Adipose tissue (tissue), 3 donors: ENCODE results near the gene COL8A1. TPM values are rescaled to one million over a fixed set of nuclear protein-coding genes. Genes with fewer than 3 reads are reported as not detected.

Experiments
- H3K27ac ChIP-seq: one replicate; pipeline ENCODE4 v1.5.1; 2013; ENCODE audit warnings: low read depth, low read length
- WGBS, 3 donors: extraction: QIAGEN DNeasy Blood & Tissue Kit; methylation state at CpG; one replicate each; pipeline ENCODE4 v1.1.7; 2013; 5-methylcytosine and 5-hydroxymethylcytosine counted together
- polyA plus RNA-seq, 3 donors: library from polyadenylated mRNA; stranded (reverse); fragments of 200-250 nt; gene quantifications; one replicate each; pipeline ENCODE4 v1.2.3, GENCODE V29; 2013
- donor health status: healthy with polysubstance abuse.
- donor health status: Bipolar disorder and iron deficiency.
- donor health status: healthy.

COL8A1 gene
- polyA plus RNA-seq, 3 donors, result 0.60 to 12.7 (median 11.7) TPM

DNA sequence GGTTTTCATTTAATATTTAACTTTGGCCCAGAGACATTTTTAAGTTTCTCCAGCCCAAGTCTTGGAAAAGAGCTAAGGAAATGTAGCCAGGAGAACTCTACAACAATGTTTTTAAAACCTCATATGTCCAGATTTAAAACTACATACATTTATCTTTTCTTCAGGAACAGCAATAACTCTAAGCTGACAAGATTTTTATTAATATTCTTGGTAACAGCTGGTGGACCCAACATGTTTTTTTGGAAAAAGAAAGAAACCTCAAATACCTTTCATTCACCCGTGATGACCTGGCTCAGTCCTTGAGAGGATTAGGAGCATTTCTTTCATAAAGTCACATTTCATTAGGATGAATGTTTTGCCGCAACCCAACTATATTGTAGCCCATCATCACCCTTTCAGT, 128.9 kb downstream of the COL8A1 start:
- no peak overlapping the region for H3K27ac ChIP-seq
- WGBS, 3 donors, result 75 to 85% (median 83%) methylated on average over 2 of the region's 2 CpGs

DNA sequence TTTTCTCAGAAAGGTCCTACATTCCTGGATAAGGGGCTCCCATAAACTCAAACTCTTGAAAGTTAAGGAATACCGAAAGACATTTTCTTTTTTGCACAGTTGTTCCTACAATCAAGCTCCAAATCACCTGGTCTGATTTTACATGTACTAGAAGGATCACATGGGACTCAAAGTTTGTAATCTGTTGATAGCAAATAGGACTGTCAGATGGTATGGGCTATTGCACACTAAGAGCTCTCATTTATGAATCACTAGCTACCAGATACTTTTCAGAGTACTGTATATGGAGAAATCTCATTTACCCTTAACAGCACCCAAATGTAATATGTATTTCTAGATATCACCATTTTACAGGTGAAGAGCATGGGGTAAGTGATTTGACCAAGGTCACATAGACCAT, 129.7 kb downstream of the COL8A1 start:
- no peak overlapping the region for H3K27ac ChIP-seq
- 86 to 100% (median 97%) methylated on average over 1 of the region's 1 CpG for WGBS, 3 donors

GRCh38 chr3:99768808-99769501, 130.6 kb downstream of the COL8A1 start:
- WGBS, 3 donors, result 45 to 85% (median 80%) methylated on average over 2 of the region's 2 CpGs
- H3K27ac ChIP-seq, result no peak overlapping the region

GRCh38 chr3:99772171-99772570, 133.8 kb downstream of the COL8A1 start:
- H3K27ac ChIP-seq, result no peak overlapping the region
- WGBS, 3 donors, result 92 to 95% (median 94%) methylated on average over 3 of the region's 3 CpGs

DNA sequence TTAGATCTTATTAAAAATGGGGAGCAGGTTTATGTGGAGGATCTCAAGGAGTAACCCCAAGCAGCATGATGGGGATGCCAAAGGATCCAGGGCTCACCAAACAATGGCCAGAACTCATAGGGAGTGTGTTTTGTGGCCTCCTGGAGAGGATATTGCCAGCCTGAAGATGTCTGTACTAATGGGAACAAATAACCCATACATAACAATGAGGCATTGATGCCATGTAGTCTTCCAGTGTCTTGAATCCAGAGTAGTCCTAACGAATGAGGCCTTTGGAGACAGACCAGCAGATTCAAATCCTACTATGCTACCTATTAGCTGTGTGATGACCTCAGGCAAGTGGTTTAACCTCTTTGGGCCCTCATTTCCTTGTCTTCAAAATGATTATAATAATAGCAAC, 134.3 kb downstream of the COL8A1 start:
- WGBS, 3 donors, result 64 to 88% (median 85%) methylated on average over 1 of the region's 1 CpG
- H3K27ac ChIP-seq, result no peak overlapping the region

GRCh38 chr3:99774467-99774866, 136.1 kb downstream of the COL8A1 start:
- H3K27ac ChIP-seq, result no peak overlapping the region
- WGBS, 3 donors, result 57 to 66% (median 65%) methylated on average over 2 of the region's 2 CpGs

- WGBS, 3 donors, result 71 to 76% (median 72%) methylated on average over 5 of the region's 5 CpGs
- H3K27ac ChIP-seq, result no peak overlapping the region
Observed at GRCh38 chr3:99776516-99777209, 138.3 kb downstream of the COL8A1 start.

GRCh38 chr3:99777210-99777549, 138.8 kb downstream of the COL8A1 start:
- H3K27ac ChIP-seq, result no peak overlapping the region

GRCh38 chr3:99777708-99778107, 139.3 kb downstream of the COL8A1 start:
- H3K27ac ChIP-seq, result no peak overlapping the region
- WGBS, 3 donors, result 66 to 76% (median 73%) methylated on average over 2 of the region's 2 CpGs

More at GRCh38 chr3:99777210-99777549, 138.8 kb downstream of the COL8A1 start:
- 73 to 82% (median 82%) methylated on average over 2 of the region's 2 CpGs for WGBS, 3 donors

DNA sequence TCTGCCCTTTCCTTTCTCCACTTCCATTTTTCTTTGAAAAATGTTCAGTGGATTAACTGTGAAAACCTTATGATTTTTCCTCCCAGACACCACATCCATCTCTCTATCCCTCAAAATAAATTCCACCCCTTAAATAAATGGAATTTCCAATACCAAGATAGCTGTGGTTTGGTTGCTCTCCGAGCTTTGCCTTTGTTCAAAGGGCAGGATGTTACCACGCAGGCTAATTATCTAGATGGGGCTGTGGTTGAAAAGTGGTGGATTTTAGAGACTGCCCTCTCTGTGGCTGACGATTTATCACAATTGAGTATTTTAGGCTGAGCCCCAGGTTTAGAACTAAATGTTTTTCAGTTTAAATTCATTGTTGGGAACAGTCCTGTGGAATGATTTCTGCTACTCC, 142.4 kb downstream of the COL8A1 start:
- 64 to 67% (median 66%) methylated on average over 3 of the region's 3 CpGs for WGBS, 3 donors
- H3K27ac ChIP-seq, result no peak overlapping the region

- H3K27ac ChIP-seq, result no peak overlapping the region
- 75 to 84% (median 78%) methylated on average over 3 of the region's 3 CpGs for WGBS, 3 donors
Observed at GRCh38 chr3:99781761-99782160, 143.4 kb downstream of the COL8A1 start.

DNA sequence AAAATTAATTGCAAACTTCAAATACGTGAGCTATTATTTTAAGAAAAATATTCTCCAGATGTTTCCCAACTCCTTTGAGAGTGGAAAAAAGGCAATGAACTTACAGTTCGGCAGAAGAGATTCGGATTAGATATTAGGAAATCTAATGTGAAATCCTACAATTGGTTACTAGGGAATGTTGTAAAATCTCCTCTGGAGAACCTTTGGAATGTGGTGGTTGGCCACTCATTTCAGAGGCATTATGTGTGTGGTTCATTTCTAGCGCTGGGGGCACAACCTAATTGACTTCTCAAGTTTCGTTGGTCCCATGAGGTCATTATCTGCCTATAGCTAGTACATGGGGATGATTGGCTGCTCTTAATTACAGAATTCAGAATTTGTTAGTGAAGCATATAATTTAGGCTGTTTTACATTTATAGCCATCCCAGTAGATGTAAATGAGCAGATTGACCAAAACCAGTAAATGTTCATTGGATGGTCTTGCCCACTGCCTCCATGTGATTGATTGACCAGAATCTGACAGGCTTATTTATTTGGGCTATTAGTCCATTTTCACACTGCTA, 144.7 kb downstream of the COL8A1 start:
- WGBS, 3 donors, result 53 to 65% (median 59%) methylated on average over 5 of the region's 5 CpGs
- H3K27ac ChIP-seq, result no peak overlapping the region

DNA sequence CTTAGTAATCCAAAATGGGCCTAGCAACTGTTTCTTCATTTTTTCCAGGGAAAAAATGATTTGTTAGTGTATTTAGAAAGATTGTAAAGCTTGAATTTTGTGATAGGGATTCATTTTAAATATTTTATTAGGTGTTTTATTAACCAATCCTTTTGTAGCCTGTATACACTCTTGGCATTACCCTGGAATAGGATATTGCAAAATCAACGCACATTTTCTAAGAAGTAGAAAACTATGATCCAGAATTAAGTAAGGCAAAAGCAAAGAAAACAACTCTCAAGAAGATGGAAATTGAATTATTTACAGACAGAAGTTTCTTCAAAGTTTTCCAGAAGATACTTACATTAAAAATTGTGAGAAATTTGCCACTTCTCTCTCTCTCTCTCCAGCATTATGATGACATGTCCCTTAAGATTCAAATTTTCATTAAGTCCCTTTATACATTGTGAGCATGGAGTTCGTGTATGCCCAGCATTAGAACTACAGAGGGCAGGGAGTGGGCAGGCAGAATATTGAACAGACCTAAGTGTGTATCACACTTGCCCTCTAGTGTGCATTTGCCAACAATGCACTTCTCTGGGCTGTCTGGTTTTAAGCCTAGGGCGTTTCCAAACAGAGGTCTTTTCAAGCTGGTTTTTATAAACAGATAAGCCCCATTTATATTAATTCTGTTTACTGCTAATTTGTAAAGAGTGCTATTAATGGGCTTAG, 150.8 kb downstream of the COL8A1 start:
- H3K27ac ChIP-seq, result no peak overlapping the region
- WGBS, 3 donors, result 15 to 28% (median 18%) methylated on average over 3 of the region's 3 CpGs

GRCh38 chr3:99794485-99794884, 156.1 kb downstream of the COL8A1 start:
- WGBS, 3 donors, result 89 to 95% (median 91%) methylated on average over 8 of the region's 8 CpGs
- H3K27ac ChIP-seq, result no peak overlapping the region

GRCh38 chr3:99795573-99795972, 157.2 kb downstream of the COL8A1 start:
- H3K27ac ChIP-seq, result no peak overlapping the region
- 91 to 94% (median 92%) methylated on average over 15 of the region's 15 CpGs for WGBS, 3 donors

DNA sequence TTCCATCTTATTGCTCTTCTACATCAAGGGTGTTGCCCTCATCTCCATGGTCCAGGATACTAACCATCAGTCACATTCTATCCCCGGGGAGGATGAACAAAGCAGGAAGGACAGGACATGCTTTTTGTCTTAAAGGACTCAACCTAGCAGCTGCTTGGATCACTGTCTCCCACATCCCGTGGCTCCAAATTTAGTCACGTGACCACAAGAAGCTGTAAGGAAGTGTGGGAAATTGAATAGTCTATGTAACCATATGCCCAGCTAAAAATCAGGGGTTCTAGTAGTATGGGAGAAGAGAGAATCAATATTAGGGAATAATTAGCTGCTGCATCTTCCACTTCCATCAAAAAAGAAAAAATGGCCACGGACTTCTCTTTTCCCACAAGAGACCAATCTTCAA, 161.0 kb downstream of the COL8A1 start:
- WGBS, 3 donors, result 82 to 87% (median 83%) methylated on average over 4 of the region's 4 CpGs
- H3K27ac ChIP-seq, result no peak overlapping the region

GRCh38 chr3:99803297-99803696, 164.9 kb downstream of the COL8A1 start:
- no peak overlapping the region for H3K27ac ChIP-seq
- 69 to 87% (median 75%) methylated on average over 1 of the region's 1 CpG for WGBS, 3 donors

- WGBS, 3 donors, result 93 to 100% (median 94%) methylated on average over 2 of the region's 2 CpGs
- H3K27ac ChIP-seq, result no peak overlapping the region
Observed at GRCh38 chr3:99805160-99805559, 166.8 kb downstream of the COL8A1 start.

DNA sequence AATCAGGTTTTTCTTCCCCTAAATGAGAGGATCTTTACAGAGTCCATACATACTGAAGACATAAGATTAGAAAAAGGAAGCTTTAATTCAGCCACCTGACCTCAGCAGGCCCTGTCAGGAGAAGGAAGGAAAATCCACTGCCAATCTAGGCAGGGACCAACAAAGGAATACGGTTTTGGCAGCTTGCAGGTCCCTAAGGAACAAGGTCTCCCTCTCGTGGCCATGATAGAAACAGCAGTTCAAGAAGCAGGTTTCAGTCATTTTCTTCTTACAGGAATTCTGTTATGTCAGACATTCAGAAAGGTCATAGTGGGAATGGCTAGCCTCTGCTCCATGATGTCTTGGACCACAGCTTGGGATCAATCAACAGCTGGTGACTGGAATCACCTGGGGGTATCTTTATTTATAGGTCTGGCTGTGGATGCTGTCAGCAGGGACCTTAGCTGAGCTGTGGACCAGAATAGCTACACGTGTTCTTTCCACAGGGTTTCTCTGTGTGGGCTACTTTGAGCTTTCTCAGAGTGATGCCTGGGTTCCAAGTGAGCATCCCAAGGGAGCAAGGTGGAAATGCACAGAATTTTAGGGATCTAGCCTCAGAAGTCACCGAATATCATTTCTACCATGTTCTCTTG, 169.9 kb downstream of the COL8A1 start:
- H3K27ac ChIP-seq, result no peak overlapping the region
- 46 to 52% (median 47%) methylated on average over 4 of the region's 4 CpGs for WGBS, 3 donors
